Pancreas (tissue), 10 donors: ENCODE results near the gene ITGA7. TPM values are rescaled to one million over a fixed set of nuclear protein-coding genes. Genes with fewer than 3 reads are reported as not detected.

ENCODE experiments used
- ATAC-seq, 4 donors: fragments of 200-7000 bp; cut with Tn5 transposase; one replicate each; pipeline versions ENCODE4 v1.8.0 to v1.9.1; 2020; ENCODE audit warnings: mild to moderate bottlenecking in 4 of 4, moderate library complexity in 4 of 4
- DNase-seq, 6 donors: peaks; one replicate each; pipeline ENCODE4 v3.0.0-alpha.2; 2020
- FAIRE-seq: peaks from 2 replicates; lab custom pipeline; 2012; peaks lifted over from hg19 to GRCh38; lab: Jason Lieb, UNC
- H3K27ac ChIP-seq, 4 donors: fragments of 200-600 bp; sonication (generic); 1 replicate in 3 of 4; 2 replicates in 1 of 4; pipeline versions ENCODE4 v1.5.0 to v1.8.0; 2020
- H3K27me3 ChIP-seq, 4 donors: fragments of 200-600 bp; one replicate each; pipeline ENCODE4 v1.8.0; 2021
- H3K36me3 ChIP-seq, 3 donors: fragments of 200-600 bp; sonication (generic) in 1 of 3; one replicate each; pipeline versions ENCODE4 v1.5.0 to v1.8.0; 2020 to 2021
- H3K4me1 ChIP-seq, 3 donors: fragments of 200-600 bp; one replicate each; pipeline ENCODE4 v1.8.0; 2021
- H3K4me3 ChIP-seq, 4 donors: fragments of 200-600 bp; sonication (generic) in 2 of 4; one replicate each; pipeline versions ENCODE4 v1.5.0 to v1.8.0; 2020 to 2021
- H3K9me3 ChIP-seq, 4 donors: fragments of 200-600 bp; one replicate each; pipeline ENCODE4 v1.8.0; 2021
- WGBS, 2 donors: extraction: QIAGEN DNeasy Blood & Tissue Kit; methylation state at CpG; one replicate each; pipeline ENCODE4 v1.1.7; 2013; 5-methylcytosine and 5-hydroxymethylcytosine counted together
- intact Hi-C, 3 donors: fragments of 100-400 bp; cut with DNase I; formaldehyde crosslinking; loops; one replicate each; pipeline versions ENCODE4 v1.11.1 to v1.14.2; 2022
- polyA plus RNA-seq, 2 donors: library from polyadenylated mRNA; stranded (reverse); fragments of 200-250 nt; gene quantifications; one replicate each; pipeline ENCODE4 v1.2.3, GENCODE V29; 2013
- total RNA-seq, 6 donors: library from RNA; stranded (reverse); fragmentation: NEBNext Ultra II Directional in 4 of 6; extraction: Animal tissue kit (Norgen Biotek cat#: 25700) in 4 of 6; gene quantifications; one replicate each; pipeline versions ENCODE4 v1.2.1 to v1.2.4, GENCODE V29; 2021 to 2023
- TF ChIP-seq, protein P1 (sequence below), 4 donors: fragments of 200-600 bp; sonication (generic) in 3 of 4; IDR thresholded peaks; one replicate each; pipeline versions ENCODE4 v1.5.0 to v1.8.0; 2021; ENCODE audit warnings: antibody characterized with exemption in 4 of 4
- donor health status: healthy with polysubstance abuse.
- donor health status: DM: no; HTN: no; CAD: no; lungs with moderate emphysema.
- donor health status: DM: no; HTN: no; CAD: no.
- donor health status: control.
- donor health status: control.
- donor health status: Bipolar disorder and iron deficiency.
- donor health status: DM: yes; HTN: yes; CAD: no.
- donor health status: DM: no; HTN: no; CAD: no.
- donor health status: DM: no; HTN: no; CAD: no.
- donor health status: DM: yes; HTN: yes; CAD: no.

ITGA7 gene
- total and polyA plus RNA-seq, 8 donors = 3.4 to 34.5 (median 9.1) TPM

DNA sequence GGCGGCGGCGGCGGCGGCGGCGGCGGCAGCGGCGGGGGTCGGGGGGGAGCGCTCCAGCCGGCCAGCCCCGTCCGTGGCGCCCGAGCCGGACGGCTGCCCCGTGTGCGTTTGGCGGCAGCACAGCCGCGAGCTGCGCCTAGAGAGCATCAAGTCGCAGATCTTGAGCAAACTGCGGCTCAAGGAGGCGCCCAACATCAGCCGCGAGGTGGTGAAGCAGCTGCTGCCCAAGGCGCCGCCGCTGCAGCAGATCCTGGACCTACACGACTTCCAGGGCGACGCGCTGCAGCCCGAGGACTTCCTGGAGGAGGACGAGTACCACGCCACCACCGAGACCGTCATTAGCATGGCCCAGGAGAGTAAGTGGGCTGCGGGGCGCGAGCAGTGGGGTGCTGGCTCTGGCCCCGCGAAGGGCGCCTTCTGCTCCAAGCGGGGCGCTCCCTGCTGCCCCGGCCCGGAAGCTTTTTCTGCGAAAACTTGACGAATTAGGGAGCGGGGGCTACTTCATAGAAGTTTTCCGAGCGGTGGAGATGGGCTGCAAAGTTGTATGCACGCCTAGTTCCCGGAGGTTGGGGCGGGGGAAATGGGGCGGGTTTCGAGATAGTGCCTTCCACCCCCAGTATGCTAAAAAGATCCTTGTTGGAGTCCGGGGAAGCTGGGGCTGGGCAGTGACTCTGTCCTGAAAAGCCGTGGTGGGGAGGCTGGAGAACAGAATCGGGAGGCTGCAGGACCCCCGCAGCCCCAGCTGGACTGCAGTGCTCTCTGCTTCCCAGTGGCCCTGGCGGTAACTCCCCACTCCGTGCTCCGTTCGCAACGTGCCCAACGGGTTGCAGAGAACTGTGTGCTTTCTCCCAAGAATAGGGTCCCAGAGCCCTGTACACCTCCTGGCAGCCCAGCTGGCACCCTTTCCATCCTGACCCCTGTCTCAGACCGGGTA is 36.0 kb upstream of the ITGA7 start:
- Histone ChIP-seq H3K36me3 (no peaks in the 10 kb centered on the region), H3K4me1 (peaks cover 0 to 7% (median 3%) of the 10 kb centered on the region in 3 donors), H3K9me3 (no peaks in the 10 kb centered on the region), H3K4me3 (peak overlapping the region; percentile 26 to 71 (median 40)), H3K27me3 (no peaks in the 10 kb centered on the region), H3K27ac (no peak overlapping the region)
- DNase-seq (peak in 4 of 6 donors; percentile 32 to 87 (median 66)), ATAC-seq (peak; percentile 42 to 60 (median 46)), FAIRE-seq (no peak)
- WGBS, 2 donors = 1 to 2% methylated on average over 53 to 73 of the region's 73 CpGs
- intact Hi-C loops = loop anchor here in 1 of 3 donors (10.0 kb wide), 1 partner anchor 191 kb away; the partner anchor contains the start of gene DGKA
- TF ChIP-seq, protein P1, sequence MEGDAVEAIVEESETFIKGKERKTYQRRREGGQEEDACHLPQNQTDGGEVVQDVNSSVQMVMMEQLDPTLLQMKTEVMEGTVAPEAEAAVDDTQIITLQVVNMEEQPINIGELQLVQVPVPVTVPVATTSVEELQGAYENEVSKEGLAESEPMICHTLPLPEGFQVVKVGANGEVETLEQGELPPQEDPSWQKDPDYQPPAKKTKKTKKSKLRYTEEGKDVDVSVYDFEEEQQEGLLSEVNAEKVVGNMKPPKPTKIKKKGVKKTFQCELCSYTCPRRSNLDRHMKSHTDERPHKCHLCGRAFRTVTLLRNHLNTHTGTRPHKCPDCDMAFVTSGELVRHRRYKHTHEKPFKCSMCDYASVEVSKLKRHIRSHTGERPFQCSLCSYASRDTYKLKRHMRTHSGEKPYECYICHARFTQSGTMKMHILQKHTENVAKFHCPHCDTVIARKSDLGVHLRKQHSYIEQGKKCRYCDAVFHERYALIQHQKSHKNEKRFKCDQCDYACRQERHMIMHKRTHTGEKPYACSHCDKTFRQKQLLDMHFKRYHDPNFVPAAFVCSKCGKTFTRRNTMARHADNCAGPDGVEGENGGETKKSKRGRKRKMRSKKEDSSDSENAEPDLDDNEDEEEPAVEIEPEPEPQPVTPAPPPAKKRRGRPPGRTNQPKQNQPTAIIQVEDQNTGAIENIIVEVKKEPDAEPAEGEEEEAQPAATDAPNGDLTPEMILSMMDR (IDR thresholded peaks at IDR 0.05) = no peak

DNA sequence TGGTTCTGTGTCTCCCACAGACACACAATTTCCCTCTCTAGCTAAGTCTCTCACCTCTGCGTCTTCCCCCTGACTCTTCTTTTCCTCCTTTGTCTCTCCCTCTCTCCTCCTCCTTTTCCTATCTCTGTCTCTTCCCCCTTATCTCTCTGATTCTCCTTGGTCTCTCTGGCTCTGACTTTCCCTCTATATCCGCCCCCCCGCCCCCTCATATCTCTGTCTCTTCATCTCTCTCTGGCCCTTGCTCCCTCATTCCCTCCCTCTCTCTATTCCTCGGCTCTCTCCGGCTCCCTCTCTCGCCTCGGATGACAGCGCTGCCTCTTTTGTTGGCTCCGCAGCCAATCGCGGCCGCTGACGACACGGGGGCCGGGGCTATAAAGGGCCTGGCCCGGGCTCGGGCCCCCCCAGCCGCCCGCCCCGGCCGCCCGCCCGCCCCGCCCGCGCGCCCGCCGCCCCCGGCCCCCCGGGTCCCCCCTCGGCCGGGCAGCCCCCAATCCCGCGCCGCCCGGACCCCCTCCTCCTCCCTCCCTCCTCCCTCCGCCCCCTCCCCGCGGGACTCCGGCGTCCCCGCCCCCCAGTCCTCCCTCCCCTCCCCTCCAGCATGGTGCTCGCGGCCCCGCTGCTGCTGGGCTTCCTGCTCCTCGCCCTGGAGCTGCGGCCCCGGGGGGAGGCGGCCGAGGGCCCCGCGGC is 35.2 kb upstream of the ITGA7 start, which contains the start of gene GDF11:
TSS of gene GDF11 (plus strand) at position 404 of the 687 bp plus-strand sequence. CDS start at position 599, 195 bp downstream.
- Histone ChIP-seq H3K27me3 (no peaks in the 10 kb centered on the region), H3K27ac (no peak within 1 kb of the TSS), H3K9me3 (no peaks in the 10 kb centered on the region), H3K4me3 (peak within 1 kb of the TSS; percentile 26 to 71 (median 40)), H3K4me1 (peaks cover 0 to 9% (median 3%) of the 10 kb centered on the region in 3 donors), H3K36me3 (no peaks in the 10 kb centered on the region)
- peak in 3 of 4 donors; percentile 45 to 59 (median 57) for ATAC-seq
- 1% methylated on average over 14 to 36 of the region's 53 CpGs for WGBS, 2 donors
- TF ChIP-seq, protein P1 (IDR thresholded peaks at IDR 0.05) = no peak
- peak in 4 of 6 donors; percentile 49 to 81 (median 63) for DNase-seq
- intact Hi-C loops = loop anchor here in 1 of 3 donors (10.0 kb wide), 1 partner anchor 192 kb away; the partner anchor contains the start of gene DGKA
- no peak for FAIRE-seq

DNA sequence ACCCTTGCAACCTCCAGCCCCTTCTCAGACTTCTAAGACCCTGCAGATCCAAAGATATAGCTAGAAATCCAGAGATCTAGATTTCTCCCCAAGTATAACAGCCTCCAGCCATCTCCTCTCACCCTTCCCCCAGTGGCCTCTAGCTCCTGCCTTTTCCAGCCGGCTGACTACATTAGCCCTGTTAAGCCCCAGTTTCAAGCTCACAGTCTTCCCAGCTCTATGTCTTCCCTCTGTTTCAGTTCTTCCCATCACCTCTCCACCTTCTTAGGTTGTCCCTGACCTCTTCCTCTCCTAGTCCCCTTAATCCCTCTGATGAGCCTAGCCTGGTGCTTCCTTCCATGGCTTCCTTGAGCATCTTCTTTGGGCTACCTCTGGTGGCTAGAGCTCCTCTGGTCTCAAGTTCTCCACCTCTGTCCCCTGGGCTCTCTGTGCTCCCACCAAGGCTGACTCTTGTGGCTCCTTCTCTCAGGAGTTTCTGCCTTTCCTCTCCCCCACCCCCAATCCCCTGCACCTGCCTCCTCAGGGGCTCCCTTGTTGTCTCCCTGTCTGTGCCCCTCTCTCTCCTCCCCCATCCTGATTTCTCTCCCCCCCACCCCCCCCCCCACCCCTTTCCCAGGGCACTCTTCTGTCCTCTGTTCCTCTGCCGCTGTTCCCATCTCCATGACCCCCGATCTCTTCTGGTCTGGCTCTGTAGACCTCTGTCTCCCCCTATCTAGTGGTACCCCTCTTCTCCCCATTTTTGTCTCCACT is 34.4 kb upstream of the ITGA7 start:
- Histone ChIP-seq H3K27me3 (no peaks in the 10 kb centered on the region), H3K36me3 (no peaks in the 10 kb centered on the region), H3K9me3 (no peaks in the 10 kb centered on the region), H3K4me3 (no peak overlapping the region), H3K27ac (no peak overlapping the region), H3K4me1 (peaks cover 0 to 11% (median 3%) of the 10 kb centered on the region in 3 donors)
- TF ChIP-seq, protein P1 (IDR thresholded peaks at IDR 0.05) = no peak
- peak in 1 of 6 donors; percentile 28 for DNase-seq
- WGBS, 2 donors = 40 to 42% methylated on average over 3 of the region's 3 CpGs
- intact Hi-C loops = loop anchor here in 1 of 3 donors (10.0 kb wide), 1 partner anchor 193 kb away; the partner anchor contains the start of gene DGKA
- no peak for ATAC-seq
- no peak for FAIRE-seq

DNA sequence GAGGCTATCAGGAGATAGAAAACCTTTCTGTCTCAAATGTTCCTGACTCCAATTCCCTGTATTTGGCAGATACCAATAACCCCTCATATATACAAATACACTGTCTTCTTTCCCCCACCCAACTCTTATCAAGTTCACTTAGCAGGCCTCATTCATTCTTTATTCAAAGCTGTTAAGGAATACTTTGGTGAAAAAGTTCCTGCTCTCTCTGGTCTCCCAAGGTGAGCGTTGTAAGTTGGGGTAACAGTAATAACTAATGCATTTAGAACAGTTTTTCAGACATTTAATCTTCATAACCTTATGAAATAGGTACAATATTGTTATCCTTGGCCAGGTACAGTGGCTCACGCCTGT is 31.3 kb upstream of the ITGA7 start:
- ATAC-seq (no peak), FAIRE-seq (no peak), DNase-seq (no peak)
- peak overlapping the region in 1 of 4 donors; percentile 45 for H3K4me3 ChIP-seq
- H3K9me3 ChIP-seq = no peaks in the 10 kb centered on the region
- TF ChIP-seq, protein P1 (IDR thresholded peaks at IDR 0.05) = peak in 1 of 4 donors; percentile 10
- no peaks in the 10 kb centered on the region for H3K27me3 ChIP-seq
- no peak overlapping the region for H3K27ac ChIP-seq
- no peaks in the 10 kb centered on the region for H3K36me3 ChIP-seq
- peaks cover 0 to 8% (median 0%) of the 10 kb centered on the region in 3 donors for H3K4me1 ChIP-seq
- 57 to 66% methylated on average over 2 of the region's 2 CpGs for WGBS, 2 donors
- intact Hi-C loops = loop anchor here in 2 of 3 donors (5.0 to 10.0 kb wide), 2 partner anchors 203 to 296 kb away; no protein-coding TSS in a partner anchor
